ENCODE measurements around the gene PEX14. TPM values are rescaled to one million over a fixed set of nuclear protein-coding genes. Genes with fewer than 3 reads are reported as not detected.
"Not testable (repeated sequence)": the region's sequence is repeated elsewhere in the genome, so short reads cannot be mapped to it uniquely, and the experiment has no call there.

Gene PEX14
- total RNA-seq (10 to 100 TPM; 12.5 to 26.3 (median 14.7) TPM), polyA plus RNA-seq (10 to 100 TPM in 1 of 3 donors, 1 to 10 TPM in 2; 8.2 to 11.2 (median 9.3) TPM)
- long read RNA-seq, donor 1, partial matches to known transcripts, result 0 of 4 reads
- long read RNA-seq, donor 1, other reads (novel, unspliced or antisense), result 0 of 4 reads
- long read RNA-seq, donor 2, partial matches to known transcripts, result 0 of 4 reads
- long read RNA-seq, donor 2, other reads (novel, unspliced or antisense), result 0 of 4 reads
- long read RNA-seq, donor 3, partial matches to known transcripts, result 0 of 3 reads
- long read RNA-seq, donor 3, other reads (novel, unspliced or antisense), result 0 of 3 reads
- long read RNA-seq, donor 4, result 0 reads
- long read RNA-seq, donor 5, transcript PEX14-201 (9 exons, 1,985 nt), result major isoform, 5 of 12 reads
- long read RNA-seq, donor 5, partial matches to known transcripts, result 6 of 12 reads
- long read RNA-seq, donor 5, other reads (novel, unspliced or antisense), result 0 of 12 reads
- long read RNA-seq, donor 6, result 0 reads
- long read RNA-seq, donor 7, partial matches to known transcripts, result 0 of 1 reads
- long read RNA-seq, donor 7, other reads (novel, unspliced or antisense), result 0 of 1 reads
- long read RNA-seq, donor 8, partial matches to known transcripts, result 0 of 5 reads
- long read RNA-seq, donor 8, other reads (novel, unspliced or antisense), result 0 of 5 reads
- long read RNA-seq, donor 9, partial matches to known transcripts, result 8 of 10 reads
- long read RNA-seq, donor 9, other reads (novel, unspliced or antisense), result 0 of 10 reads
- long read RNA-seq, donor 10, partial matches to known transcripts, result 0 of 3 reads
- long read RNA-seq, donor 10, other reads (novel, unspliced or antisense), result 0 of 3 reads

- DNase-seq, result peak; percentile 87 to 96
- no peaks in the 10 kb centered on the region for H3K27me3 ChIP-seq
- intact Hi-C loops (cut with DNase I; ENCODE audit: low total_unique reads), result no loop called here
- peak within 1 kb of the TSS; percentile 87 to 92 (median 89) for H3K27ac ChIP-seq
- TF ChIP-seq POLR2AphosphoS5 (IDR thresholded peaks at IDR 0.05) (peak in 2 of 3 donors; percentile 65 to 76), EP300 (IDR thresholded peaks at IDR 0.05) (no peak), POLR2A (IDR thresholded peaks at IDR 0.05) (no peak), CTCF (IDR thresholded peaks at IDR 0.05) (no peak)
- 10 to 16% (median 11%) methylated on average over 30 to 50 of the region's 50 CpGs for WGBS, 5 donors
- no peaks in the 10 kb centered on the region for H3K9me3 ChIP-seq
- H3K4me1 ChIP-seq, result peaks cover 22 to 63% (median 48%) of the 10 kb centered on the region in 4 donors
- no peaks in the 10 kb centered on the region for H3K36me3 ChIP-seq
- H3K4me3 ChIP-seq, result peak within 1 kb of the TSS; percentile 90 to 98 (median 94)
These were observed at the start of gene PEX14 for GRCh38 chr1:10474613-10475507. Gene PEX14, plus strand, starts transcription at chr1:10474950. Its CDS starts 17 bp downstream, at chr1:10474967.

- WGBS, 5 donors, result 60 to 84% (median 79%) methylated on average over 10 to 21 of the region's 21 CpGs
- not testable (repeated sequence) for DNase-seq, H3K4me3 ChIP-seq, H3K9me3 ChIP-seq, H3K27ac ChIP-seq, H3K27me3 ChIP-seq
- Histone ChIP-seq H3K36me3 (peaks cover 5 to 18% (median 10%) of the 10 kb centered on the region in 4 donors), H3K4me1 (peaks cover 6 to 18% (median 13%) of the 10 kb centered on the region in 4 donors)
- intact Hi-C loops (cut with DNase I; ENCODE audit: low total_unique reads), result loop anchor here (5.0 kb wide), 1 partner anchor 49 kb away; no protein-coding TSS in a partner anchor
These were observed 48.8 kb upstream of the PEX14 start for GRCh38 chr1:10425826-10426534.

GRCh38 chr1:10426535-10426848, 48.3 kb upstream of the PEX14 start:
- intact Hi-C loops (cut with DNase I; ENCODE audit: low total_unique reads), result loop anchor here (5.0 kb wide), 1 partner anchor 49 kb away; no protein-coding TSS in a partner anchor
- not testable (repeated sequence) for H3K4me3 ChIP-seq, DNase-seq, H3K27me3 ChIP-seq, H3K27ac ChIP-seq, H3K9me3 ChIP-seq
- H3K36me3 ChIP-seq, result peaks cover under 1 to 13% (median 5%) of the 10 kb centered on the region in 4 donors
- peaks cover 11 to 23% (median 18%) of the 10 kb centered on the region in 4 donors for H3K4me1 ChIP-seq
- WGBS, 5 donors, result 87 to 100% (median 96%) methylated on average over 1 to 21 of the region's 21 CpGs; no CpG with 5 or more reads in 1 of the 5 donors

DNA sequence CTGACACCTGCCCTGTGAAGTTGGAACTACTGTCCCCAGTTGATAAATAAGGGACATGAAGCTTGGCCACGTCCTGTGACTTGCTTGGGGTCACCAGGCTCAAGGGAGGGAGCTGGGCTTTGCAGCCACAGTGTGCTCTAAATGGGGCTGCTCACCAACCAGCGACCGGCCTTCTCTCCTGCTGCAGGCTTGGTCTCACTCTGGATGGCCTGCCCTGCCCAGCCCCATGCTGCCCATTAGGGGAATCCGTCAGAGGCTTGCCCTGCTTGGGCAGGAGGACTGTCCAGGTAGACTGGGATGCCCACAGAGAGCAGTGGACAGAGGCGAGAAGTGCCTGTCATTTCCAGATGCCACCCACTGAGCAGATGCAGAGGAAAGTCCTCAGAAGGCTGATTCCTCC, 45.8 kb upstream of the PEX14 start:
- intact Hi-C loops (cut with DNase I; ENCODE audit: low total_unique reads), result loop anchor here (5.0 kb wide), 1 partner anchor 52 kb away; no protein-coding TSS in a partner anchor
- no peak overlapping the region for H3K4me3 ChIP-seq
- whole genome bisulfite sequencing, 5 donors, result 86 to 95% (median 89%) methylated on average over 4 to 5 of the region's 5 CpGs
- no peaks in the 10 kb centered on the region for H3K27me3 ChIP-seq
- no peak for DNase-seq
- H3K36me3 ChIP-seq, result no peaks in the 10 kb centered on the region
- H3K9me3 ChIP-seq, result no peaks in the 10 kb centered on the region
- no peak for TF ChIP-seq POLR2A (IDR thresholded peaks at IDR 0.05)
- no peak for TF ChIP-seq EP300 (IDR thresholded peaks at IDR 0.05)
- TF ChIP-seq POLR2AphosphoS5 (IDR thresholded peaks at IDR 0.05), result no peak
- no peak for TF ChIP-seq CTCF (IDR thresholded peaks at IDR 0.05)
- H3K27ac ChIP-seq, result no peak overlapping the region
- peaks cover 13 to 41% (median 27%) of the 10 kb centered on the region in 4 donors for H3K4me1 ChIP-seq
